HCEC 1CT (cell line): ENCODE measurements around the gene DNAJC1.

Source experiments
- DNase-seq: peaks from one replicate; pipeline ENCODE4 v3.0.0-alpha.2; 2017

DNAJC1 gene

DNA sequence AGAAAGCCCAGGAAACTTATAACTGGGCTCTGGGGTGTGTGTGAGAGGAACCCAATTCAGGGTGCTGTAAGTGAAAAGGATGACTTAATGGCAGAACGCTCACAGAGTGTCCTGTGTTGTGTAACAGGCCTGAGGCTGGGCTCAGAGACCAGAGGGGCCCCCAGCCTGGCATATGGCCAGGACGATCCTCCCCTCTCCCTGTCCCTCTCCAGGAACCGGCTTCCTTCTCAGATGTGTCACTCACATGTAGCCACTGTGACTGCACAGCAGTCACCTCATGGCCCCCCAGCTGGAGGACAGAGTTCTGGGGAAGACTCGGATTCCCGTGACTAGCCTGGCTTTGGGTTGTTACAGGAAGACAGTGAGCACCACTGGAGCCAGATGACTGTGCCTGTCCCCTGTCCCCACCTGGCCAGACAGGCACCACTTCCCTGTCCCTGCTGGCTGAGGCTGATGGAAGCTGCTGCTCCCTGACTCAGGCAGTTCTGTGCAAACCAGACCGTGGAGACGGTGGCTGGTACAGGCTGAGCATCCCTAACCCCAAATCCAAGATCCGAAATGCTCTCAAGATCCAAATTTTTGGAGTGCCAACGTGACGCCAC, 249.0 kb downstream of the DNAJC1 start:
- DNase-seq: no peak

DNA sequence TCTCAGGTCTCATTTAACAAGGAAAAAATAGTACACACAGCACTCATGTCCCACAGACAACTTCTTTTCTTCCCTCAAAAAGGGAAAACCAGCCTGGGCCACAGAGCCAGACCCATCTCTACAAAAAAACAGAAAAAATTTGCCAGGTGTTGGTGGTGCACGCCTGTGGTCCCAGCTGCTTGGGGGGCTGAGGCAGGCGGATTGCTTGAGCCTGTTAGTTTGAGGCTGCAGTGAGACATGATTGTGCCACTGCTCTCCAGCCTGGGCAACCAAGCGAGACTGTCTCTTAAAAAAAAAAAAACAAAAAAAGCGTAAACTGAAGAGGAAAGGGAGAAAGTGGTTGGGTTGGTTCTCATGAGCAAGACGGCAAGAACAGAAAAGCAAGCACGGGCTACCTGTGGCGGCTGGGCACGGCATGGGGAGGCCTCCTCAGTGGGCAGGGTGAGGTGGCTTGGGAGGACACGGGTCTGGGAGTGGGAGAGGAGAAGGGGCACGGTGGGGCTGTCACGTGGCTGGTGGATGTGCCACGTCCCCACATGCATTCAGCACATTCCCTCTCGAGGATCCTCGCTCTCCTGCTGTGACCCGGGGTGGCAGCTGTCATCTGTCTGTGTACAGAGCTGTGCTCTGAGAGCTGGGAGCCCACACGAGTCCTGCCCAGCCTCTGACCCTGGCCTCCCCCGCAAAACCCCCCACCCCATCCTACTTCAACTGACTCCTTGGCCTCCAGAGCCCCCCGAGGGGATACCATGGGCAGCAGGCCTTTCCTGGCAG, 249.8 kb downstream of the DNAJC1 start:
- no peak for DNase-seq

DNA sequence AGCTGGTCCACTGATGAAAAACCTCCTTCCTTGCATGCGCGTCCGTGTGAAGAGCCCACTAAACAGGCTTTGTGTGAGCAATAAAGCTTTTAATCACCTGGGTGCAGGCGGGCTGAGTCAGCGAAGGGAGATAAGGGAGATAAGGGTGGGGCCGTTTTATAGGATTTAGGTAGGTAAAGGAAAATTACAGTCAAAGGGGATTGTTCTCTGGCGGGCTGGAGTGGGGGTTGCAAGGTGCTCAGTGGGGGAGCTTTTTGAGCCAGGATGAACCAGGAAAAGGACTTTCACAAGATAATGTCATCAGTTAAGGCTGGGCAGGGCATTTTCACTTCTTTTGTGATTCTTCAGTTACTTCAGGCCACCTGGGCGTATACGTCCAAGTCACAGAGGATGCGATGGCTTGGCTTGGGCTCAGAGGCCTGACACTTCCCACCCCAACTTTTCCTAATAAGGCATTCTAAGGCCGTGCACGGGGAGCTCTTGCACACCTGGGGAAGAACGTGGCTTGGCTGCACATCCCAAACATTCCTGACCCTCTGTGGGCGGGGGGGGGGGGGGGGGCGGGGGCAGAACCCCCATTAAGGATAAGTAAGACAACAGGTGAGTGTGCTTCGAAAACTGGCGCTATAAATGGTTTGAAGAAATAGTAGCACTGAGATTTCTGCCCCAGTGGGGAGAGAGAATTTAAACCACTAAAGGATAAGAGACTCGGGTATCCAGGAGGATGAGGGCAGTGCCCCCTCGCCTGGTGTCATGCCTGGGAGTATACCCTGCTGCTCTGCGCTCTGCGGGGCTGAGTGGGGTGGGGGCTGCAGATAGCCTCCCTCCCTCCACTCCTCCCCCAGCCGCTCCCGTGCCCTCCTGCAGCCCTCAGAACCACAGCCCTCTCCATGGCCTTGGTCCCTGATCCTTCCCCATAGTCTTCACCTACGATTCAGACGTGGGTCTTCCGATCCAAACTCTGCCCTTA, 251.9 kb downstream of the DNAJC1 start:
- no peak for DNase-seq

DNA sequence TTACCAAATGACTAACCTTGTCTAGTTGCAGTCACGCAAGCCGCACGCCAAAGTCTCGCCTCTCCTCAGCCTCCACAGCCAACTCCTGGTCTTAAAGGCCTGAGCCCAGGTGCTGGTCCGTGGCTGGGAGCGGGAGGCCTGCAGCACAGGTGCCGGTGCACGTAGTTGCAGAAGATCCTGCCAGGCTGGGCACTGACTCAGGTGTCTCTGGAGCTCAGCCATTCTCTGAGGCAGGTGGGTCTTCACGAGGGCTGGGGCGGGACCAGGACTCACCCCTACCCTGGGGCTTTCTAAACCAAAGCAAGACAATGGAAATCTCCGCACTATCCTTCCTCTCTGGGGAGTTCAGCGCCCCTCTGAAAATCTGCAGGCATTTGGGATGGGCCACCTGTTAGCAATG, 253.1 kb downstream of the DNAJC1 start:
- no peak for DNase-seq

DNA sequence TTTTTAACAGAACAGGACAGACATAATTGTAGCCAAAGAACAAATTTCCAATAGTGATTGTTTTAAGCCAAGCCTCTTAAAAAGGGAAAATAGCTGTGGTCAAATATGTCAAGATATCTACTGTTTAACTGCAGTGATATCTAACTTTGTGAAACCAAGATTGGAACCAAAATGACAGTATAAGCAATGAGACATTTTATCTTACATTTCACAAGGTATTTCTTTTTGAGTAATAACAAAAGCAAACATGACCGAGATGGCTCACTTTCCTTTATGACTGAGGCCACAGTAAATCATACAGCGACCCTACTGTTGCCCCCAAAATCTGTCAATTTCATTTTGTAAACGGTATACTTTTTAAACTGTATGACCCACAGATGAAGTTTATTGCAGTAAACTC, 253.7 kb downstream of the DNAJC1 start:
- no peak for DNase-seq

DNA sequence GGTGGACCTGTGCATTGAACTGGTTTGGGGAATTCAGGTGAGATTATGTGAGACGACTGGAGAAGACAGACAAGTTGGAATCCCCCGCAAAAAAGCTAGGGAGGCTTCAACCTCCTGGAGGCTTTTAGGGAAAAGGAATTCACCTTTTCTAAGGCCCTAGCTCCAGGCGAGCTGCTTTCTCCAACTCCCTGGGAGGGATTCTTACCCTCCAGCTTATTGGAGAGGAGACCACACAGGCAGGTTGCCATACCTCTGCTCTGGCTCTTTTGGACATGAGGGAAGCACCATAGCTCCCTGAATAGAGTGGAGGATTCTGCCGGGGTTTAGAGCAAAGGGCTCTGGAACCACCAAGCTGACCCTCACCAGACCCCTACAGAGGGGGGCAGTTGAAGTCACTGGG, 255.7 kb downstream of the DNAJC1 start:
- no peak for DNase-seq

DNA sequence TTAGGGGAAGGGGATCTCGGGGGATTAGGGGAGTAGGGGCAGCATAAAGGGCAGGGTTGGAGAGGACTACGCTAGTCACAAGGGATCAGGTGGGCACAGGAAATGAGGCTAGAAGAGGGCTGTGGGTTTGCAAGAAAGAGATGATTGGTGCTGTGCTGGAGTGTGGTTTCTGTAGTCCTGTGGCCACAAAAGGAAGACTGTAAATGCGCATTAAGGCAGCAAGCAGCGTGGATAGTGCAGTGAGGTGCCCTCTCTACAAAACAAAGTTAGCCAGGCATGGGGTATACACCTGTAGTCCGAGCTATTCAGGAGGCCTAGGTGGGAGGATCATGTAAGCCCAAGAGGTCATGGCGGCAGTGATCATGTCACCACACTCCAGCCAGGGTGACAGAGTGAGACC, 257.4 kb downstream of the DNAJC1 start:
- no peak for DNase-seq

DNA sequence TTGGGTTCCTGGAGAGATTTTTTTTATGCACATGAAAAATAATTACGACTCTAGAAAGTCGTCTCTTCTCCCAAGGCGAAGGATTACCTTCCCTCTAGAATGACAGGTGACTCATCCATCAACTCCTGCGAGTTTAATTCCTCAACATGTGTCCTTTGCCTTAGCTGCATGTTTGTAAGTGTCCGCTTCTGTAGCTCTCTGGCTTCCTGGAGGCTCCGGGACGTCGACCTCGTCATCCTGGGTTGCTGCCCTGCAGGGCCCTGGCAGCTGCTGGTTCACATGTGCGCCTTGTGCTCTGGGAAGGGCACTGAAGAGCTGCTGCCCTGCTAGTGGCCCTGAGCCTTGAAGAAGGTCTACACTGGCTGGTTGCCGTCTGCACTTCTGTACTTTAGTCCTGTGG, 259.3 kb downstream of the DNAJC1 start:
- no peak for DNase-seq

DNA sequence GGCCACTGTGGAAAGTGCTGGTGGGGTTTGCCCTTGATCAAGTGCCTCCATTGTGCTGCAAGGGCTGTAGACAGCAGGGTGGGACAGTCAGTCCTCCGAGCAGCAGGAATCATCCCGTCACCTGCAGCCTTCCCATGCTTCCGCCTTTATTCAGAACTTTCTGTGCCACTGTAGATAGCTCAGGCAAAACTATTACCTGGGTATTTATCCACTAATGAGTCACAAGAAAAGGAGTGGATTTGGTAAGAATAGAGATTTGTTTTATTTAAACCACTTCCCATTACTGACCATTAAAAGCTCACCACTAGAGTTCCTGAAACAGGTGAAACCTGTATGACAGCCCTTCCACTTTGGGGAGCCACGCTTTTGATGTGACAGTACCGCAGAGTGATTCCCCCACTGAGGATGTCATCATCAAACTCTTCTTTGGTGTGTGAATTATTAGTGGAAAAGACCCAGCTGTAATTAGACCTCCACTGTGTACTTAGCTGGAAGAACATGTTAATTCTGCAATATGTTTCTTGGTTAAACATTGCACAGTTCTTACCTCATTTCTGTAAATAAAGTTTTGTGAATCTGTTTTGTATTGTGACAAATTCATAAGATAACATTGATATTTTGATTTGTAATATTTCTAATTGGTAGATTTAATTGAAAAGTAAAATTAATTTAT, 260.7 kb downstream of the DNAJC1 start:
- DNase-seq: no peak

DNA sequence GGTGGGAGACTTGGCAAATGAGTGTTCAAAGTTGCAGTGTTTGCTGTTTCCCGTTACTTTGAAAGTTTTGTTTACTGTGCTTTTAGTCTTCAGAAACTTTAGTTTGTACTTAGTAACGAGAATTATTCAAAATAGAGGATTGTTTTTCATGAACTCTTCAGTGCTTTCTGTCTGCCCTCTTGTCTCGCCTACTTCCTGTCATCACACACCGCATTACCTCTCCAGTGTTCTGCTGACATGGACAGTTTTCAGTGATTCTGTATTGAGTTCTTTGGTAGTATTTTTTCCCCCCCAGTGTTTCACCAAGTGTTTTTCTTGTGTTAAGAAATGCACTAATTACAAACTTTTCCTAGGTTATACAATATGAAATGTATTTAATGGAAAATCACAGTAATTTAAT, 262.5 kb downstream of the DNAJC1 start:
- no peak for DNase-seq

DNA sequence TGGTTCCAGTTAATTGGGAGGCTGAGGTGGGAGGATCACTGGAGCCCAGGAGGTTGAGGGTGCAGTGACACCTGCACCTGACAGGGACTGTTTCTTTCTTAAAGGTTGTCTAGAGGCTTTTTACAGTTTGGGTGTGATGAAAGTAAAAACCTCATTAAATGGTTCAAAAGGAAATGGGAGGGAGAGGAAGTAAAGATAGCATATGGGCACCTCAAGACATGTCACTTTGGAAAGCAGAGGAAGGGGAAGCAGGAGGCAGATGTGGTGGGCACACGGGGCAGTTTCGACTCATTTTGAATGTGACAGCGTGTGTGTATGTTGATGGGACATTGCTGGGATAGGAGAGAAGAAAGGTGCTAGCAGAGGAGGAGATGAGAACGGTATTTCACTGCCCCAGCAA, 266.4 kb downstream of the DNAJC1 start:
- no peak for DNase-seq

DNA sequence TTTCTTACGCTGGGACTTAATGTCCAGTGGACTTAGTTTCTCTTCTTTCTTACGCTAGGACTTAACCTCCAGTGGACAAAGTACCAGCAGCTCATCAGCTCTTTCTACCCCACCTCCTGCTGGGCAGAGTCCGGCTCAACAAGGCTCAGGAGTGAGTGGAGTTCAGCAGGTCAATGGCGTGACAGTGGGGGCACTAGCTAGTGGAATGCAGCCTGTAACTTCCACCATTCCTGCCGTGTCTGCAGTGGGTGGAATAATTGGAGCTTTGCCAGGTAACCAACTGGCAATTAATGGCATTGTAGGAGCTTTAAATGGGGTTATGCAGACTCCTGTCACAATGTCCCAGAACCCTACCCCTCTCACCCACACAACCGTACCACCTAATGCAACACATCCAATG, 269.8 kb downstream of the DNAJC1 start:
- DNase-seq: no peak

DNA sequence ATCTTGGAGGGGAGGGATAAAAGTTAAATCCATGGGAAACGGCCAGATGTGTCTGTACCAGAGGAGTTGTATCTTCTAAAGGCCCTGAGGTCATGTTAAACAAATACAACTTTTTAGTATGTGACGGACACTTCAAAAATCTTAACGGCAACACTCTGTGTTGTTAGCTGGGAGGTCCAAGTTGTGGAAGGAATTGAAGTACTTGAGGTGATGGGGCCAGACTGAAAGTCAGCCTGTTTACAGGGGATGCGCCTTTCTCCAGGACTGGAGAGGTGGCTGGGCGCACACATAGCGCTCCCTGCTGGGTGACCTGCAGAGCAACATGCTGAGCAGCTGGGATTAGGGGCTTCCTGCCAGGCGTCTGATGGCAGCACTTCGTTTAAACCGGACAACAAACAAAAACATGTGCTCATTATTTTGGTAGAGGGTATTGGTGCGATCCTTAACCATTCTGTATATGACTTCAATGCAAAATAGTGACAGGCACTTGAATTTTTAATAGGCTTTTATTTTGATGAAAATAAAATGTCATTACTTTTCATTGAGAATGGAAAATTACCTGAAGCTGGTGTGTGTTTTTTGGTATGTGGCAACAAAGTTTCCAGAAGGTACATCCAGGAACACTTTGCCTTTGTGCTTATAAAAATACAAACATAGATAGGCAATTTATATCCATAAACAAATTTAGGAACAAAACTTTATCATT, 271.3 kb downstream of the DNAJC1 start:
- DNase-seq: peak; percentile 69

DNA sequence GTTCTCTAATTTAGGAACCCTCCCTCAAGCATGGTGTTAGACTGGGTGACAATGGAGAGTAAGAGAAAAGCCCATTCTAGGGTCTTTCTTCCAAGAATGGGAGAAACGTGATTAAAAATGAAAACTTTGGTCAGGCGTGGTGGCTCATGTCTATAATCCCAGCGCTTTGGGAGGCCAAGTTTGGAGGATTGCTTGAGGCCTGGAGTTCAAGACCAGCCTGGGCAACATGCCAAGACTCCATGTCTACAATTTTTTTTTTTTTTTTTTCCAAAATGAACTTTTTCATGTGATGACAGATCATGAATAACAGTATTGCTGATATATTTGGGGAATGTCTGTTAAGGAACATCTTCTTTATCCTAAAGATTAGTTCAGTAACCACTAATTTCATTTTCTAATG, 274.9 kb downstream of the DNAJC1 start:
- no peak for DNase-seq

DNA sequence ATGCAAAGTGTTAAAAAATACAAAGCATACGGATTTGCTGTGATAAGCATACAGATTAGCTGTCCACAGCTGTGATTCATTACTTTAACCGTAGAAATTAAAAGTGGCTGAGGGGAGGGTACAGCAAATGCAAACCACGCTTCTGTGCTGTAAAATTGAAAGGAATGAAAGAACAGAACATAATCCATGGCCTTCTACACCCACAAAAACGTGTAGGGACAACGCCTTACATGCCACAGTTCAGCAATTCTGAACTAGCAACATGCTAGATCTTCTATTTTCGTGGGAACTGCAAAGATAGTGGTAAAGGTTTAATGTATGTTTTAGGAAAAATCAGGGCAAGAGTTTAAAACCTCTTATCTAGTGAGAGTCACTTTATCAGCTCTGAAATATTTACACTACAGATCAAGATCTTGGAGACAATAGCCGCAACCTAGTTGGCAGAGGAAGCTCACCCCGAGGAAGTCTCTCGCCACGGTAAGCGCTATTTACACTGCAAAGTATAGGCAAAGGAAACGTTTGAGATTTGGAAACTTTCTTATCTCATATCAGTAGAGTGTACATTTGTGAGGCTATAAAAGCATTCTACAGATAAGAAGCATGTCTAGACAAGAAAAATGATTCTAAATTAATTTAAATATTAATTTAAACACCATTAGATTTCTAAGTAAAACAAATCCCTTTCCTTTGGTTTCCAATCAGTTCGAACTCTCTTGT, 275.9 kb downstream of the DNAJC1 start:
- DNase-seq: no peak

DNA sequence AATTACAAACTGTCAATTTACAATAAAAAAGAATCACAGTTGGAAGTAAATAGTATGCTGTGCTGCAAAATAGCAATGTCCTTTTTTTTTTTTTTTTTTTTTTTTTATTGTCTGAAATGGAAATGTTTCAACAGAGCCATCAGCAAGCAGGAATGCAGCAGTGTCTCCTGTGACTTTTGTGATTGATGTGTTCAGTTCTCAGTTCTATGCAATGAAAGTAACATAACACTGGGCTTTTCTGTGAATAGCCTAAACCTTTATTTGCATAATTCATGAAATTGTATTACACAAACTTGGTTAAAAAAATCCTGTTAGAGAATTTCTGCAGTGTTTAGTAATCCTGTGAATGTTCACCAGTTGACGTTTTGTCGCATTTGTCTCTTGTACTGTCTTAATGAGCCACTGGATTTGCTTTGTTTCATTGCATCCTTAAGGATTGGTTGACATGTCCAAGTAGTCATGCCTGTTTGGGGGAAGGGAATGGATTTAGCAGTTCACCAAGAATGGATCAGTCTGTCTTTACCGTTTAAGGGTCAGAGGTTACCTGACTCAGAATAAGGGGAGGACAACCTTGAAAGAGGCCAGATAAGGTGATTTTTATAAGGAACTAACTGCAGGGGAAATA, 276.8 kb downstream of the DNAJC1 start:
- peak; percentile 30 for DNase-seq

DNA sequence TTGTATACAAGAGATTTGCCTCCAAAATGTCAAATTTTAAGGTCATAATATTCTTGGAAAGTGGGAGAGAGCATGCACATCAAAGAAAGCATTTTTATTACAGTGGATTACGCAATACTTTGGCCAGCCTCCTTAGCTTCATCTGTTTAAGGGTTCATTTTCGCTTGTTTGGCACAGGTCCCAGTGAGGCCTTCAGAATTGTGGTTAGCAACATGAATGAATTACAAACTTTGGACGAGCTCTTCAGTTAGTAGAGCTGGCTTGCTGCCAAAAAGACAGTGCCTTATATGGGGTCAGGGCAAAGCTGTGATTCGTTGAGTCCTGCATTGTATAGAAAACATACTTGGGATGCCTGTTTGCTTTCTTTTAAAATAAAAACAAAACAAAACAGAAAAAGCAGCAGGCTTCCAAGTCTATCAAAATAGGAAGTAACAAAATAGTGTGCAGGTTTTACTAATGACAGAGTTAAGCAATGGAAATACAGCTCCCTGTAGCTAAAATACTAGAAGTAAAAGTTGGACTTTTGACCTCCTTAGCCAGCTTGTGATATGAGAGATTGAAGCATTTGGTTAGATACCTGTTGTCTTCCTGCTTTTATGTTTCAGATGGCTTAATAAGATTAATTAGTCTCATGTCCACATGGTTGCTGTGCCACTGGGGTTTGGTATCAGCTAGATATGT, 278.7 kb downstream of the DNAJC1 start:
- peak; percentile 99 for DNase-seq

DNA sequence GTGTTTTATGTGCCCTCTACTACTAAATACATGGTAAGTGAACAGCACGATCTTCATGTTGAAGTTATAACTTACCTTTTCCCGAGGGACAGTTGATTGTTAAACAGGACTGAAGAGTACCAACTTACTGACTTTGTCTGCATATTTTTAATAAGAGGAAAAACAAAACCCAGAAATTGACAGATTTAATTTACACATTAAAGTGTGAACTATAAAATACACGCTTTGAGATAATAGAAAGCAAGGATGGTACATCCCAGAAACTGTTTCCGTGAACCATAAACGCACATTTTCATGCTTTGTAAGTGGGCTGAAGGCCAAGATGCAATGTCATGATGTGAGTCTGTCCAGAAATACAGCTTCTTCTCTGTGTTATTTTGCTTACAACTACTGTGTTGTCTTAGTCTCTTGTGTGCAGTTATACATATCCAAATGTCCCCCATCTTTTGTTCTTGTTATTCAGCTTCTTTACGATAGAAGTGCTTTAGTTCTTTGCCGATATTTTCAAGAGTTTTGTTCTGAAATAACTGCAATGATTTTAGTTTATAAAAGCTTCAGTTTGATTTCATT, 279.4 kb downstream of the DNAJC1 start:
- no peak for DNase-seq

DNA sequence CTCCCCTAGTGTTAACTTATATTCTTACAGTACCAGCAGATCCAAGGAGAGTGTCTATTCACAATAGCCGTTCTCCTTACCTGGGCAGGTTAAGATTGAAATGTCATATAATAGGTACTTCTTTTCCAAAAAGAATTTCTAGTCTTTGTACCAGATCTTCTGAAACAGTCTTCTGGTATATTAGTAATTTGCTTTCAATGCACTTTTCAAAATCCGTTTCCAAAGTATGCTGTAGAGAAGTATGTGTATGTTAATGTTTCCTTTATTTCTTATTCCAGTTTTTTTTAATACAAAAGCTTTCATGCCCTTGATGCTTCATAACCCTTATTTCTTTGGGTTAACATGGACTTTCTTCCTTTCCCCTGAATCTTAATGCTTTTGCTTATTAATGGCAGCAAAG, 281.3 kb downstream of the DNAJC1 start:
- DNase-seq: no peak

DNA sequence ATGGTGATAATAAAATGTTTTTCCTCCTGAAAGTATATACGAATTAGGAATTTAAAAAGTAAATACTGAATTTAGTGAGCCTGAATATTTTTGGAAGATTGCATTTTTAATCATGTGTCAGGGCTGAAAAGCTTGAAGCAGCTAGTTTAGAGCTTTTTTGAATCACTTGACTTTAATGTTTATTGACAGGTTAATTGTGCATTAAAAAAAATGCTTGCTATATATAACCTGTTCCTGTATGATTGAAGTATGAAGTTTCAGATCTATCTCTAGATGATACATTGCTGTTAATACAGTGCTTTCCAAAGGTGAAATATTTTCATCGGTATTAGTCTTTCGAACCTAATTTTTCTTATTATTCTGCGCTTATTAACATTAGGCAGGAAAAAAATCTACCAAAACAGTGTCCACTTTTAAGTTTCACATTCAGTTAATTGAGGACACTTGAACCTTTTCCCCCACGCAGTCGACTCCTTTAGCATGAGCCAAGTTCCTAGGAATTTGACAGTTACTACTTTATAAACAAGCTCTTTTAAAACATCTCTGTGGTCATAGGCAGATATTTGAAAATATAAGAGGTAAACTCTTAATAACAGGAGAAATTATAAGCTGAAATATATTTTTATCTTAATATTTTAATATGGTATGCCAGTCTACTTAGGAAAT, 282.4 kb downstream of the DNAJC1 start:
- peak; percentile 55 for DNase-seq
